Endothelial cell of umbilical vein (primary cell): ENCODE results near the gene RPS21. TPM values are rescaled to one million over a fixed set of nuclear protein-coding genes. Genes with fewer than 3 reads are reported as not detected.

Experiments used
- BruUV-seq: library from RNA; stranded (reverse); fragments of 400-500 nt; replicated peaks from 2 replicates; lab custom pipeline; 2021; lab: Mats Ljungman, UMichigan
- CTCF ChIA-PET: fragments of 300-600, 350-600 bp; sonication (Branson Sonifier 250); formaldehyde crosslinking; loops from one replicate; lab custom pipeline; 2021; ENCODE audit warnings: antibody characterized with exemption, inconsistent platforms; lab: Charles Lee
- POLR2A ChIA-PET: fragments of 300-600, 350-600 bp; sonication (Branson Sonifier 250); formaldehyde crosslinking; loops from one replicate; lab custom pipeline; 2021; ENCODE audit warnings: antibody characterized with exemption, inconsistent platforms; lab: Charles Lee
- DNase-seq: peaks from one replicate; pipeline ENCODE4 v3.0.0-alpha.2; 2011; ENCODE audit warnings: low read depth, low spot score
- FAIRE-seq: peaks from 2 replicates; lab custom pipeline; 2011; peaks lifted over from hg19 to GRCh38; lab: Jason Lieb, UNC
- H2AFZ ChIP-seq: 2 replicates; pipeline ENCODE4 v1.6.0; 2012; ENCODE audit warnings: low read depth, low read length, control low read depth, inconsistent platforms
- H3K27ac ChIP-seq: 2 replicates; pipeline ENCODE4 v1.5.1; 2011; ENCODE audit warnings: low read depth, mild to moderate bottlenecking, control low read depth, low read length, moderate library complexity; ENCODE audit not compliant: insufficient read depth
- H3K27me3 ChIP-seq, 2 experiments: 2 replicates each; pipeline versions ENCODE4 v1.6.0 to v1.6.1; 2011; ENCODE audit warnings: low read length in 2 of 2, mixed read lengths in 1 of 2; ENCODE audit not compliant: control insufficient read depth in 2 of 2, insufficient read depth in 2 of 2
- H3K36me3 ChIP-seq, 2 experiments: 2 replicates in 1 of 2; 3 replicates in 1 of 2; pipeline ENCODE4 v1.5.1; 2011; ENCODE audit warnings: low read length in 2 of 2, mild to moderate bottlenecking in 1 of 2, moderate library complexity in 1 of 2; ENCODE audit not compliant: control insufficient read depth in 2 of 2, insufficient read depth in 2 of 2; ENCODE audit errors: extremely low read depth in 1 of 2
- H3K4me1 ChIP-seq: 3 replicates; pipeline ENCODE4 v1.5.1; 2011; ENCODE audit warnings: mild to moderate bottlenecking, low read length; ENCODE audit not compliant: control insufficient read depth, insufficient read depth; ENCODE audit errors: extremely low read depth
- H3K4me2 ChIP-seq: 2 replicates; pipeline ENCODE4 v1.6.1; 2011; ENCODE audit warnings: low read length, control low read depth, mixed read lengths; ENCODE audit not compliant: insufficient read depth
- H3K4me3 ChIP-seq, 3 experiments: fragments of 200-600 bp in 1 of 3; sonication (generic), shearing (Covaris generic) in 1 of 3; replicated peaks in 1 of 3; 2 replicates each; pipeline ENCODE4 v1.5.1; 2011 to 2016; ENCODE audit warnings: control low read depth in 3 of 3, low read length in 3 of 3, mild to moderate bottlenecking in 2 of 3, inconsistent platforms in 1 of 3, low read depth in 1 of 3, moderate library complexity in 1 of 3; ENCODE audit not compliant: insufficient read depth in 1 of 3
- H3K79me2 ChIP-seq: 2 replicates; pipeline ENCODE4 v1.6.0; 2012; ENCODE audit warnings: low read length, inconsistent platforms; ENCODE audit not compliant: control insufficient read depth, insufficient read depth
- H3K9ac ChIP-seq: replicated peaks from 2 replicates; pipeline ENCODE3; 2011; ENCODE audit warnings: low read length, control low read depth; ENCODE audit not compliant: insufficient read depth; ENCODE audit errors: extremely low read depth
- H3K9me1 ChIP-seq: replicated peaks from 3 replicates; pipeline ENCODE4 v1.6.0; 2011; ENCODE audit warnings: mild to moderate bottlenecking, low read length; ENCODE audit not compliant: control insufficient read depth, insufficient read depth; ENCODE audit errors: extremely low read depth
- H3K9me3 ChIP-seq: replicated peaks from 2 replicates; pipeline ENCODE4 v1.5.1; 2012; ENCODE audit warnings: low read length, inconsistent platforms; ENCODE audit not compliant: control insufficient read depth, insufficient read depth
- H4K20me1 ChIP-seq: replicated peaks from 2 replicates; pipeline ENCODE3; 2011; ENCODE audit warnings: mild to moderate bottlenecking, low read length; ENCODE audit not compliant: control insufficient read depth, insufficient read depth; ENCODE audit errors: extremely low read depth
- EZH2 ChIP-seq: IDR thresholded peaks from 2 replicates; pipeline ENCODE4 v1.6.1; 2012; ENCODE audit warnings: borderline replicate concordance, low read depth, mild to moderate bottlenecking, moderate library complexity, low read length, inconsistent platforms; ENCODE audit not compliant: severe bottlenecking
- FOS ChIP-seq: IDR thresholded peaks from 2 replicates; pipeline ENCODE4 v1.6.1; 2011; ENCODE audit warnings: mild to moderate bottlenecking, low read length, moderate library complexity, borderline replicate concordance; ENCODE audit not compliant: insufficient read depth
- GATA2 ChIP-seq: IDR thresholded peaks from 2 replicates; pipeline ENCODE4 v1.7.0; 2011; ENCODE audit warnings: low read depth, mild to moderate bottlenecking, moderate library complexity, mixed read lengths, low read length; ENCODE audit not compliant: insufficient read length, insufficient read depth
- JUN ChIP-seq: IDR thresholded peaks from 2 replicates; pipeline ENCODE4 v1.6.1; 2011; ENCODE audit warnings: borderline replicate concordance, low read depth; ENCODE audit not compliant: insufficient read length, insufficient read depth
- MAX ChIP-seq: IDR thresholded peaks from 2 replicates; pipeline ENCODE4 v1.6.1; 2011; ENCODE audit not compliant: insufficient read depth, insufficient read length
- MYC ChIP-seq: IDR thresholded peaks from one replicate; pipeline ENCODE4 v1.6.1; 2011; ENCODE audit warnings: mild to moderate bottlenecking, low read depth, low read length
- POLR2A ChIP-seq: IDR thresholded peaks from 2 replicates; pipeline ENCODE4 v1.6.1; 2012; ENCODE audit warnings: low read depth, mild to moderate bottlenecking, control low read depth, low read length
- POLR2AphosphoS5 ChIP-seq: IDR thresholded peaks from 2 replicates; pipeline ENCODE4 v1.6.1; 2012; ENCODE audit warnings: low read depth, mild to moderate bottlenecking, control low read depth, low read length, moderate library complexity; ENCODE audit not compliant: insufficient read depth
- dilution Hi-C: fragments of 300-500 bp; cut with MboI; formaldehyde crosslinking; loops from one replicate; pipeline ENCODE4 v1.15.0; 2019; ENCODE audit warnings: low sequenced_read_pairs; ENCODE audit not compliant: extremely low pct_ligation_motif_present
- intact Hi-C: fragments of 100-400 bp; cut with micrococcal nuclease; formaldehyde crosslinking; loops from one replicate; pipeline ENCODE4 v1.10.0; 2022
- polyA plus RNA-seq, 4 experiments: library from polyadenylated mRNA; depleted of rRNA in 3 of 4; stranded (reverse) in 3 of 4; unstranded in 1 of 4; fragments of >200 nt; gene quantifications; 2 replicates each; pipeline versions ENCODE4 v1.2.1 to v1.2.3, GENCODE V29; 2011 to 2012; ENCODE audit warnings: missing spikeins in 1 of 4
- total RNA-seq: library from RNA; stranded (reverse); gene quantifications from 2 replicates; pipeline ENCODE4 v1.2.3, GENCODE V29; 2021
- TF ChIP-seq, protein P1 (sequence below), 2 donors: IDR thresholded peaks; 1 replicate in 1 of 2; 2 replicates in 1 of 2; pipeline ENCODE4 v1.5.1; 2011; ENCODE audit warnings: low read length in 2 of 2, mild to moderate bottlenecking in 2 of 2, moderate library complexity in 2 of 2, control low read depth in 1 of 2, inconsistent platforms in 1 of 2, low read depth in 1 of 2; ENCODE audit not compliant: insufficient read depth in 1 of 2; ENCODE audit errors: extremely low read depth in 1 of 2

Gene RPS21
- total and polyA plus RNA-seq, 2 donors (not counting 3 experiments of a cell fraction or from before 2014, with no cell fraction given), result 1,644 to 7,710 TPM

DNA sequence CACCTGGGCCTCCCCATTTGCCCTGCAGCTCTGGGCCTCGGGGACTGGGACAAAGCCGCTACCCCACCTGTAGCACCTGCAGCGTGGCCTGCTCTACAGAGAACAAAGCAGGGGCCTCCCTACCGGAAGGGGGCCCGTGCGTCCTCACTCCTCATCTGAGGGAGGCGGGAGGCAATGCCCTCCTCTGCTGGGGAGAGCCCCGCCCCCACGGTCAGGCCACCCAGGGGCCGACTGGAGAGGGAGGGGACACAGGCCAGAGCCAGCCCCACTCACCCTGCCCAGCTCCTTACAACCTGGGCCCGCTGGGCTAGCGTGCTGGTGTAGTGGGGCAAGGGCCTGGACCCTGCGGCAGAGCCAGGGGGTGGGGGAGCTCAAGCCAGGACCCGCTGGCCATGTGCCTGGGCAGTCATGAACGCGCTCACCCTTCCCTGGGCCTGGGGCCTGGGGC, 27.8 kb upstream of the RPS21 start:
- TF ChIP-seq EZH2, result no peak
- TF ChIP-seq MYC, result no peak
- TF ChIP-seq MAX, result no peak
- FAIRE-seq, result no peak
- no peak overlapping the region for H2AFZ ChIP-seq

GRCh38 chr20:62359491-62360121, 27.3 kb upstream of the RPS21 start:
- peaks cover 71% of the 10 kb centered on the region for H3K79me2 ChIP-seq
- POLR2A ChIA-PET, result interaction anchor here (1.2 kb wide), 1 partner anchor 54 kb away, joined by 3 read pairs; no protein-coding TSS in a partner anchor
- CTCF ChIA-PET, result interaction anchor here (1.0 to 5.0 kb wide), 4 partner anchors 9 to 23 kb away, joined by 3 to 50 read pairs (median 20); partner anchors contain the start of gene LAMA5
- H3K4me1 ChIP-seq, result peaks cover 70% of the 10 kb centered on the region
- H3K4me2 ChIP-seq, result peak overlapping the region; percentile 40
- peak; percentile 79 for DNase-seq
- no peaks in the 10 kb centered on the region for H3K27me3 ChIP-seq
- FAIRE-seq, result peak; percentile 94
- TF ChIP-seq MAX, result no peak
- TF ChIP-seq EZH2, result no peak
- peak; percentile 60 for TF ChIP-seq GATA2
- TF ChIP-seq POLR2A, result peak; percentile 40
- TF ChIP-seq, protein P1, sequence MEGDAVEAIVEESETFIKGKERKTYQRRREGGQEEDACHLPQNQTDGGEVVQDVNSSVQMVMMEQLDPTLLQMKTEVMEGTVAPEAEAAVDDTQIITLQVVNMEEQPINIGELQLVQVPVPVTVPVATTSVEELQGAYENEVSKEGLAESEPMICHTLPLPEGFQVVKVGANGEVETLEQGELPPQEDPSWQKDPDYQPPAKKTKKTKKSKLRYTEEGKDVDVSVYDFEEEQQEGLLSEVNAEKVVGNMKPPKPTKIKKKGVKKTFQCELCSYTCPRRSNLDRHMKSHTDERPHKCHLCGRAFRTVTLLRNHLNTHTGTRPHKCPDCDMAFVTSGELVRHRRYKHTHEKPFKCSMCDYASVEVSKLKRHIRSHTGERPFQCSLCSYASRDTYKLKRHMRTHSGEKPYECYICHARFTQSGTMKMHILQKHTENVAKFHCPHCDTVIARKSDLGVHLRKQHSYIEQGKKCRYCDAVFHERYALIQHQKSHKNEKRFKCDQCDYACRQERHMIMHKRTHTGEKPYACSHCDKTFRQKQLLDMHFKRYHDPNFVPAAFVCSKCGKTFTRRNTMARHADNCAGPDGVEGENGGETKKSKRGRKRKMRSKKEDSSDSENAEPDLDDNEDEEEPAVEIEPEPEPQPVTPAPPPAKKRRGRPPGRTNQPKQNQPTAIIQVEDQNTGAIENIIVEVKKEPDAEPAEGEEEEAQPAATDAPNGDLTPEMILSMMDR (IDR thresholded peaks at IDR 0.05; ENCODE audit: extremely low read depth in 1 of 2, insufficient read depth in 1 of 2, low read depth in 1 of 2, low read length in 2 of 2), result no peak
- peak; percentile 56 for TF ChIP-seq JUN
- TF ChIP-seq MYC, result no peak
- TF ChIP-seq FOS, result peak; percentile 93
- peak; percentile 90 for TF ChIP-seq POLR2AphosphoS5
- dilution Hi-C loops, result no loop called here
- intact Hi-C loops, result loop anchor here (1.0 to 5.0 kb wide), 4 partner anchors 23 to 435 kb away; partner anchors contain the start of gene ADRM1
- peak overlapping the region; percentile 89 for H3K27ac ChIP-seq
- no peaks in the 10 kb centered on the region for H3K9me3 ChIP-seq
- H3K4me3 ChIP-seq, result no peak overlapping the region
- no peaks in the 10 kb centered on the region for H3K36me3 ChIP-seq
- BruUV-seq, result no TSS peak
- H4K20me1 ChIP-seq, result no peaks in the 10 kb centered on the region
- H3K9ac ChIP-seq, result peak overlapping the region; percentile 53
- H3K9me1 ChIP-seq, result no peaks in the 10 kb centered on the region
- H2AFZ ChIP-seq, result no peak overlapping the region

More for the DNA sequence above, 27.8 kb upstream of the RPS21 start:
- intact Hi-C loops (loop anchor here (1.0 to 5.0 kb wide), 4 partner anchors 23 to 435 kb away; partner anchors contain the start of gene ADRM1), dilution Hi-C loops (no loop called here)
- Histone ChIP-seq H3K9me3 (no peaks in the 10 kb centered on the region), H3K79me2 (peaks cover 71% of the 10 kb centered on the region), H3K9me1 (no peaks in the 10 kb centered on the region), H3K4me3 (no peak overlapping the region), H3K27me3 (no peaks in the 10 kb centered on the region), H4K20me1 (no peaks in the 10 kb centered on the region), H3K4me2 (peak overlapping the region; percentile 40), H3K4me1 (peaks cover 65% of the 10 kb centered on the region), H3K27ac (peak overlapping the region; percentile 89), H3K9ac (peak overlapping the region; percentile 53), H3K36me3 (no peaks in the 10 kb centered on the region)
- BruUV-seq, result no TSS peak
- DNase-seq, result no peak
- POLR2A ChIA-PET, result interaction anchor here (1.2 kb wide), 1 partner anchor 54 kb away, joined by 3 read pairs; no protein-coding TSS in a partner anchor
- CTCF ChIA-PET, result interaction anchor here (1.0 to 5.0 kb wide), 5 partner anchors 9 to 57 kb away, joined by 3 to 50 read pairs (median 10); partner anchors contain the start of gene LAMA5
